Lower leg skin (tissue), 3 donors: ENCODE data around the gene LOXHD1.

ENCODE experiments used
- CTCF ChIP-seq, 3 donors: fragments of 450-650 bp; IDR thresholded peaks; one replicate each; pipeline ENCODE4 v1.5.1; 2016; ENCODE audit warnings: antibody characterized with exemption in 3 of 3, mild to moderate bottlenecking in 3 of 3, moderate library complexity in 2 of 3
- POLR2A ChIP-seq, 2 donors: fragments of 450-650 bp; IDR thresholded peaks; one replicate each; pipeline ENCODE4 v1.6.1; 2016 to 2017; ENCODE audit warnings: antibody characterized with exemption in 2 of 2, mild to moderate bottlenecking in 1 of 2, moderate library complexity in 1 of 2

GRCh38 chr18:46554406-46555080 lies 102.5 kb downstream of the LOXHD1 start:
- TF ChIP-seq POLR2A (IDR thresholded peaks at IDR 0.05) (no peak), CTCF (IDR thresholded peaks at IDR 0.05) (no peak)
